Measurements from ENCODE around the gene ST6GAL1.
A peak's percentile ranks its signal among the peaks of the same experiment; 100 is the strongest.
"Not testable (repeated sequence)": the region's sequence is repeated elsewhere in the genome, so short reads cannot be mapped to it uniquely, and the experiment has no call there.

ST6GAL1 gene

GRCh38 chr3:187025254-187025655 lies 94.9 kb downstream of the ST6GAL1 start:
- no peak for DNase-seq

DNA sequence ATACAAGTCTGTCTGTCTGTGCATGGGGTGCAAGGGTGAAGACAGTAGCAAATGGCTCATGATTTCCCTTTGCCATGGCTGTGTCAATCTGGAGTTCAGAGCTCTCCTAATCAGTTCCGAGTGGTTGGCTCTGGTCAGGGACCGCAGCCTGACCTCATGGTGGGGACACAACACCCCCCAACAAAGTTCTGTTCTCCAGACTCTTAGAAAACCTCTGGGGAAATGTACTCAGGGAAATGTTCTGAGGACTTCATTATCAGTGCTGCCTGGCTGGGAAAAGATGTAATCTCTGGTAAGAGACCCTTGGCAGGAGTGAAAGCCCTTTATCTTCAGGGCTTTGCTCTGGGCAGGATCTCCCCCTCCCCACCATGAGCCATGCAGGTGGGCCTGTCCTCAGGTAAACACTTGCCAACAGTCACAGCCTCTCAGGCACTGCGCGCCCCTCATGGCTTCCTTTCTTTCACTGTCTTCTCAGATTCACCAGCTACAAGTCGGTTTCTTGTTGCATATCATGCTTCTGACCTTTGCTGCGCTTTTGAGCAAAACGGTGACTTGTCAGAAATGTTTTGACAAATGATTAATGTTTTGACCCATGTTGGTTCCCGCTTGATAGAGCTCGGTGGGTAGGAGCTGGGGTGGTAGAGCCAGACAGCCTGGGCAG lies 95.5 kb downstream of the ST6GAL1 start:
- DNase-seq, result peak; percentile 59

GRCh38 chr3:187026317-187026670 lies 96.0 kb downstream of the ST6GAL1 start:
- no peak for DNase-seq

- peak; percentile 66 for DNase-seq
Observed at GRCh38 chr3:187027531-187028278, 97.4 kb downstream of the ST6GAL1 start.

- DNase-seq, result no peak
Observed at GRCh38 chr3:187031934-187032333, 101.6 kb downstream of the ST6GAL1 start.

- DNase-seq, result no peak
Observed at GRCh38 chr3:187036394-187036793, 106.1 kb downstream of the ST6GAL1 start.

GRCh38 chr3:187039100-187039722 lies 108.9 kb downstream of the ST6GAL1 start:
- no peak for DNase-seq

GRCh38 chr3:187039723-187040414 lies 109.5 kb downstream of the ST6GAL1 start:
- no peak for DNase-seq

- DNase-seq, result no peak
Observed at GRCh38 chr3:187040516-187041361, 110.4 kb downstream of the ST6GAL1 start.

DNA sequence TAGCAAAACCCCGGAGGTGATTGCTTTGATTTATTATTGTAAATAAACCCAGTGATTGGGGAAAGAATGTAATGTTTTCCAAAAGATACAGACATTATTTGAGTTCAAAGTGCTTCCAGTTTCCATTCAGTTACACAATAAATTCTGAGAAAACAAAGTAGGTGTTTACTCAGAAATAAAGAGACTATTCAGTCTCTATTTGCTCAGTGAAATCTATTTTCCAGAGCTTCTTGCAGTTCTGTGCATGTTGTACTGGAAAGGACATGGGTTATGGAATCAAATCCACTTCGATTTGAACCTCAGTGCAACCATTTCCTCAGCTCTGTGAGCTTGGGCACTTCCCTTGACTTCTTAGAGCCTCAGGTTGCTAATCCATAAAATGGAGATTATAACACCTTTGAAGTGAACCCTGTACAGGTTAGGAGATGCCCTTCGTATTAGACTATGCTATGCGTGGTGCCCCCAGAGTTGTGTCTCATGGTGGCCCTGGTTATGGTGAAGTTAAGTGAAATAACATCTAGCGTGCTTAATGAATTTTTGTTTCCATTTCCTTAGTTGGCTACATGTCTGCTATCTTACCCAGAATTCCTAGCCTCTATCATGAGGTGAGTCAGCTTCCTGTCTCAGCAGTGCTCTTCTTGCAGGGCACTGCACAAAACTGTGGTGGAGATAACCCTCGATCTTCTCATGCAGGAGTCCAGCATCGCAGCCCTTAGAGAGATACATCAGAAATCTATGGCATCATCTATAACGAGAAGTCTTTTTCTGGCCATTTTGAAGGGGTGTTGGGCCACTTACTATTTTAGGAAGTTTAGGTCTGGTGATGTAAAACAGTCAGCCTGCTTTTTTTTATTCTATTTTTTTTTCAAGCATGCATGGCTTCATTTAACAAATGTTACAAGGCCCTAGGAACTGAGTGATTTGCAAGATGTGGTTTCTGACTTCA lies 111.3 kb downstream of the ST6GAL1 start:
- DNase-seq, result peak; percentile 57

GRCh38 chr3:187042346-187042745 lies 112.0 kb downstream of the ST6GAL1 start:
- no peak for DNase-seq

DNA sequence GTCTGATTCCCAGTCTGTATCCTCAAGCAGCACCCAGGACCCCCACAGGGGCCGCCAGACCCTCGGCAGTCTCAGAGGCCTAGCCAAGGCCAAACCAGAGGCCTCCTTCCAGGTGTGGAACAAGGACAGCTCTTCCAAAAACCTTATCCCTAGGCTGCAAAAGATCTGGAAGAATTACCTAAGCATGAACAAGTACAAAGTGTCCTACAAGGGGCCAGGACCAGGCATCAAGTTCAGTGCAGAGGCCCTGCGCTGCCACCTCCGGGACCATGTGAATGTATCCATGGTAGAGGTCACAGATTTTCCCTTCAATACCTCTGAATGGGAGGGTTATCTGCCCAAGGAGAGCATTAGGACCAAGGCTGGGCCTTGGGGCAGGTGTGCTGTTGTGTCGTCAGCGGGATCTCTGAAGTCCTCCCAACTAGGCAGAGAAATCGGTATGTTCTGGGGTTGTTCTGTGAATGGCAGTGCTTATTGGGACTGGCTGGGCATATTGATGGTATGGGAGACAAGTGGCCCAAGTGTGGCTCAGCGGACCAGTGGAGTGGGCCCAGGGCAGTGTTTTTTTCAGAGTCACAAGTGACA lies 112.6 kb downstream of the ST6GAL1 start:
- no peak for DNase-seq

DNA sequence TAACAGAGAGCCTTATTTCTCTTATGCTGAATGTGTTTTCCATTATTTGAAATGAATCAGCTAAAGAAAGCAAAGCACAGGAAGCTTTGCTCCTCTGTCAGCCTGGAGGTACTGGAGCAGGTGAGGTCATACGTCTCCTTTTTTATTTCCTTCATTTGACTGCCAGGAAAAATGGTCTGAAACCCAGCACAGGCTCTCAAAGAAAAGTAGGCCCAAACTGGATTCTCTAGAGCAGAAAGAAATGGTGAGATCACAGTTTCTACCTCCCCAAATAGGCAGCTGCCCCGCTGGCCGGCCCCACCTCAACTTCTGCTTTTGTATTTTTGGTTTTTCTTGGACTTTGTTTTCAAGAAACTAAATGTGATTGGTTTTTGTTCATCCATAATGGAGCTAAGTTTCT lies 113.9 kb downstream of the ST6GAL1 start:
- no peak for DNase-seq

GRCh38 chr3:187044867-187045552 lies 114.7 kb downstream of the ST6GAL1 start:
- no peak for DNase-seq

DNA sequence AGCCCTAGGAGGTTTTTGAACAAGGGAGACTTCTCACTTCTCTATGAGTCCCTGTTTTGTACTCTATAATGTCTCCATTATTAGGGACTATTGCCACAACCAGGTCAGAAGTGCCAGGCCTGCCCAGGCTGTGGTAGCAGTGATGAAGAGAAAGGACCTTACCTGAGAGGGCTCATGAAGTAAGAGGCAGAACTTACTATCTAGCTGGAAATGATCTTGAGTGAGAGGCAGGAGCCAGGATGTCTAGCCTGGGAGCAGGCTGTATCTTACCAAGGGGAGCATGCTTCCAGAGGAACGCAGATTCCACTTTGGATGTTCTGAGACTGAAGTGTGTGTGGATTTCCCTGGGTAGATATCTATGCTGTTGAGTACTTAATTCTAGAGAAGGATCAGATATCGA lies 115.7 kb downstream of the ST6GAL1 start:
- no peak for DNase-seq

- no peak for DNase-seq
Observed at GRCh38 chr3:187049462-187050101, 119.3 kb downstream of the ST6GAL1 start.

DNA sequence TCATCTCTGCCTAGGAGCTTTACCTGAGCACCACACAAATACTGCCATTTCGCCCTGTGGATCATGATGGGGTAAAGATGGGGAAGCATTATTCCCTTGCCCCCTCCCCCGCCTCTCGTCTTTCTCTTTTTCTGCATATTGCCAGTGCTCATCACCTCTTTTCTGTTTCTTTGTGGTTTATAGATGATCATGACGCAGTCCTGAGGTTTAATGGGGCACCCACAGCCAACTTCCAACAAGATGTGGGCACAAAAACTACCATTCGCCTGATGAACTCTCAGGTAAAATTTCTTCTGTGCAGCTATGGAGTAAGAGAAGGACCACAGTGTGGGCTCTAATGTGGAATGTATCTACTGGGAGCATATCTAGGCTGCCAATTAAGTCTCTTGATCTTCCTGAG lies 120.7 kb downstream of the ST6GAL1 start:
- no peak for DNase-seq

GRCh38 chr3:187051724-187052366 lies 121.5 kb downstream of the ST6GAL1 start:
- no peak for DNase-seq

- not testable (repeated sequence) for DNase-seq
Observed at GRCh38 chr3:187052427-187052826, 122.1 kb downstream of the ST6GAL1 start.
